Stomach (tissue), 9 donors: Measurements from ENCODE around the gene ABCB10. TPM values are rescaled to one million over a fixed set of nuclear protein-coding genes. Genes with fewer than 3 reads are reported as not detected.

Source experiments
- DNase-seq, 2 donors: peaks; one replicate each; pipeline versions ENCODE4 v3.0.0 to v3.0.0-alpha.2; 2013 to 2019
- H3K27ac ChIP-seq, 5 donors: fragments of 200-600 bp in 4 of 5; sonication (generic) in 4 of 5; one replicate each; pipeline ENCODE4 v1.5.1; 2013 to 2019; ENCODE audit warnings: mild to moderate bottlenecking in 1 of 5, moderate library complexity in 1 of 5
- H3K27me3 ChIP-seq, 3 donors: fragments of 200-600 bp; sonication (generic); one replicate each; pipeline ENCODE4 v1.5.1; 2017 to 2019; ENCODE audit warnings: mixed run types in 1 of 3
- H3K36me3 ChIP-seq, 4 donors: fragments of 200-600 bp; sonication (generic); 1 replicate in 3 of 4; 2 replicates in 1 of 4; pipeline ENCODE4 v1.5.1; 2016 to 2019
- H3K4me1 ChIP-seq, 4 donors: fragments of 200-600 bp; sonication (generic); one replicate each; pipeline ENCODE4 v1.5.1; 2016 to 2019
- H3K4me3 ChIP-seq, 4 donors: fragments of 200-600 bp; sonication (generic) in 3 of 4; one replicate each; pipeline ENCODE4 v1.5.1; 2016 to 2019; ENCODE audit warnings: mild to moderate bottlenecking in 1 of 4
- H3K9me3 ChIP-seq, 4 donors: fragments of 200-600 bp; sonication (generic); one replicate each; pipeline ENCODE4 v1.5.1; 2016 to 2019
- EP300 ChIP-seq: sonication (generic); formaldehyde crosslinking; IDR thresholded peaks from one replicate; pipeline ENCODE4 v1.6.1; 2017; ENCODE audit warnings: antibody characterized with exemption
- POLR2A ChIP-seq, 4 donors: fragments of 450-650 bp; IDR thresholded peaks; one replicate each; pipeline ENCODE4 v1.6.1; 2016; ENCODE audit warnings: antibody characterized with exemption in 4 of 4, control low read depth in 2 of 4, mild to moderate bottlenecking in 1 of 4, moderate library complexity in 1 of 4
- POLR2AphosphoS5 ChIP-seq, 3 donors: sonication (generic); formaldehyde crosslinking; IDR thresholded peaks; one replicate each; pipeline ENCODE4 v1.6.1; 2016; ENCODE audit warnings: antibody characterized with exemption in 3 of 3
- WGBS, 5 donors: extraction: QIAGEN DNeasy Blood & Tissue Kit in 3 of 5; methylation state at CpG; one replicate each; pipeline versions ENCODE4 v1.1.5 to v1.1.7; 2013 to 2018; 5-methylcytosine and 5-hydroxymethylcytosine counted together
- intact Hi-C: fragments of 100-400 bp; cut with DNase I; formaldehyde crosslinking; loops from one replicate; pipeline ENCODE4 v1.15.1; 2023; ENCODE audit warnings: low total_unique reads
- polyA plus RNA-seq, 3 donors: library from polyadenylated mRNA; stranded (reverse); fragments of 200-250 nt; gene quantifications; one replicate each; pipeline ENCODE4 v1.2.3, GENCODE V29; 2013
- total RNA-seq, 5 donors: library from RNA; depleted of rRNA; stranded (reverse); fragments of >200 nt; gene quantifications; one replicate each; pipeline versions ENCODE4 v1.1.0 to v1.2.3, GENCODE V29; 2014 to 2016
- TF ChIP-seq, protein P1 (sequence below), 7 experiments: fragments of 450-650 bp in 4 of 7; fragments of 200-600 bp in 3 of 7; sonication (generic) in 3 of 7; IDR thresholded peaks; one replicate each; pipeline ENCODE4 v1.5.1; 2016 to 2019; ENCODE audit warnings: antibody characterized with exemption in 7 of 7, control low read depth in 2 of 7, mild to moderate bottlenecking in 1 of 7
- donor health status: healthy with polysubstance abuse.
- donor health status: Bipolar disorder and iron deficiency.
- donor health status: healthy.

Gene ABCB10
- total and polyA plus RNA-seq, 8 donors = 2.7 to 24.2 (median 9.5) TPM

DNA sequence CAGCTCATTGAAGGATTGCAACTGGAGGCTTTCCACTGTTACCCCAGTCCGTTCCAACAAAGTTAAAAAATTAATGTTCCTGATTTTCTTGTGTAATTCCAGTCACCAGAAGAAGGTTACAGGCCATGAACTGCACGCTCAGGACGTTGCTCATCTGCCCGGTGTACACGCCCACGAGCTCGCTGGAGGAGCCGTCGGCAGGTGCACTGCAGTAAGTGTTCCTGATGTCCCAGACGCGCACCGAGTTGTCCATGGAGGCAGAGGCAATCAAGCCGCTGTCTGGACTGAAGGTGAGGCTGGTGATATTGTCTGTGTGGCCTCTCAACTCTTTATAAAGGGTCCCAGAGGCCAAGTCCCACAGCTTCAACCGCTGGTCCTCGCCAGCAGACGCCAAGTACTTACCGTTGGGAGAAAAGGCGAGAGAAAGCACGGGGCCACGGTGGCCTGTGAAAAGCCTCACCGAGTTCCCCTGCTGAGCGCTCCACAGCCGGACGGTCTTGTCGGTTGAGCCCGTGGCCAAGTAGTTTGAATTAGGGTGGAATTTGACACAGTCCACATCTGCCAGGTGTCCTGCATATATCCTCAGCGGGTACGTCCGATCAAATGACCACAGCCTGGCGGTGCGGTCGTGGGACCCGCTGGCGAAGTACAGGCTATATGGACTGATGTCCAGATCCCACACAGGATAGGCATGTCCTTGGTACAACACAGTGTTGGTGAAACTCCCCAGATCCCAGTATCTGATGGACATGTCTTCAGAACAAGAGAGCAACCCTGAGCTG is 35.9 kb upstream of the ABCB10 start:
- WGBS, 5 donors = 91 to 98% (median 97%) methylated on average over 27 to 34 of the region's 34 CpGs
- H3K27me3 ChIP-seq = no peaks in the 10 kb centered on the region
- peak overlapping the region in 1 of 5 donors; percentile 86 for H3K27ac ChIP-seq
- TF ChIP-seq POLR2A (IDR thresholded peaks at IDR 0.05) (no peak), EP300 (no peak), POLR2AphosphoS5 (IDR thresholded peaks at IDR 0.05) (no peak)
- TF ChIP-seq, protein P1, sequence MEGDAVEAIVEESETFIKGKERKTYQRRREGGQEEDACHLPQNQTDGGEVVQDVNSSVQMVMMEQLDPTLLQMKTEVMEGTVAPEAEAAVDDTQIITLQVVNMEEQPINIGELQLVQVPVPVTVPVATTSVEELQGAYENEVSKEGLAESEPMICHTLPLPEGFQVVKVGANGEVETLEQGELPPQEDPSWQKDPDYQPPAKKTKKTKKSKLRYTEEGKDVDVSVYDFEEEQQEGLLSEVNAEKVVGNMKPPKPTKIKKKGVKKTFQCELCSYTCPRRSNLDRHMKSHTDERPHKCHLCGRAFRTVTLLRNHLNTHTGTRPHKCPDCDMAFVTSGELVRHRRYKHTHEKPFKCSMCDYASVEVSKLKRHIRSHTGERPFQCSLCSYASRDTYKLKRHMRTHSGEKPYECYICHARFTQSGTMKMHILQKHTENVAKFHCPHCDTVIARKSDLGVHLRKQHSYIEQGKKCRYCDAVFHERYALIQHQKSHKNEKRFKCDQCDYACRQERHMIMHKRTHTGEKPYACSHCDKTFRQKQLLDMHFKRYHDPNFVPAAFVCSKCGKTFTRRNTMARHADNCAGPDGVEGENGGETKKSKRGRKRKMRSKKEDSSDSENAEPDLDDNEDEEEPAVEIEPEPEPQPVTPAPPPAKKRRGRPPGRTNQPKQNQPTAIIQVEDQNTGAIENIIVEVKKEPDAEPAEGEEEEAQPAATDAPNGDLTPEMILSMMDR (IDR thresholded peaks at IDR 0.05) = no peak
- intact Hi-C loops = no loop called here
- H3K36me3 ChIP-seq = peaks cover 12 to 48% (median 35%) of the 10 kb centered on the region in 4 donors
- no peak for DNase-seq
- H3K9me3 ChIP-seq = no peaks in the 10 kb centered on the region
- H3K4me3 ChIP-seq = no peak overlapping the region
- peaks cover 0 to 30% (median 13%) of the 10 kb centered on the region in 4 donors for H3K4me1 ChIP-seq

DNA sequence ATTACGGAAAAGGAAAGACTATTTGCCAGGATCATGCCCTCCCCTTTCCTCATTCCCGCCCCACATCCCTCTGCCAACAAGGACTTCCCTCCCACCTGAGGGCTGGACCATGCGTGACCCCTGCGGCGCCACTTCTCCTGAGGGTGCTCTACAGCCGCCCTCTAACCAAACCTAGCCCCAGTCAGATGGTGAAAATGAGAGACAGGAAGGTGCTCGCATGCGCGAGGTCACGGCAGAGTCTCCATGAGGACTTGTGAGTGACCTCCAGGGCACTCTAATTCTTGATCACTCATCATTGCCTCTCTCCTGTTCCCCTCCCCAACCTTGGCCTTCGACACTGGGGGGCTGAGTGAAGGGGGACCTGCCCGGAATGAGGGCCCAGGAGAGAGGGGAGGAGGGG is 35.3 kb upstream of the ABCB10 start:
- Histone ChIP-seq H3K27me3 (no peaks in the 10 kb centered on the region), H3K9me3 (no peaks in the 10 kb centered on the region), H3K27ac (peak overlapping the region in 1 of 5 donors; percentile 36), H3K4me3 (no peak overlapping the region), H3K4me1 (peaks cover 0 to 26% (median 12%) of the 10 kb centered on the region in 4 donors), H3K36me3 (peaks cover 12 to 47% (median 34%) of the 10 kb centered on the region in 4 donors)
- TF ChIP-seq EP300 (no peak), POLR2AphosphoS5 (IDR thresholded peaks at IDR 0.05) (no peak), POLR2A (IDR thresholded peaks at IDR 0.05) (no peak)
- TF ChIP-seq, protein P1 (IDR thresholded peaks at IDR 0.05) = no peak
- intact Hi-C loops = no loop called here
- 85 to 94% (median 90%) methylated on average over 10 to 12 of the region's 12 CpGs for WGBS, 5 donors
- DNase-seq = no peak

DNA sequence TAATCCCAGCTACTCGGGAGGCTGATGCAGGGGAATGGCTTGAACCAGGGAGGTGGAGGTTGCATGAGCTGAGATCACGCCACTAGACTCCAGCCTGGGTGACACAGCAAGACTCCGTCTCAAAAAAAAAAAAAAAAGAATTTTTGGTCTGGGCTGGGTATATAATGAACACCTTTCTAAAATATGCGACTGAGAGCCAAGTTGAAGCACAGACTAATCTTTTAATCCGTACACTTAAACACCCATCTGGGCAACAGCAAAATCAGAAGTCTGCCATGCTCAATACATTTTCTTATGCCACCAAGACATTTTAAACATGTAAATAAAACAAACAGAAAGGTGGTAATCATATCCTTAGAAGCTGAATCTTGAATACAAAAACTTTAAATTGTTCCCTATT is 31.6 kb upstream of the ABCB10 start:
- Histone ChIP-seq H3K4me1 (no peaks in the 10 kb centered on the region), H3K36me3 (peaks cover 12 to 40% (median 30%) of the 10 kb centered on the region in 4 donors), H3K4me3 (no peak overlapping the region), H3K27me3 (no peaks in the 10 kb centered on the region), H3K27ac (peak overlapping the region in 1 of 5 donors; percentile 49), H3K9me3 (no peaks in the 10 kb centered on the region)
- intact Hi-C loops = no loop called here
- DNase-seq = no peak
- TF ChIP-seq POLR2AphosphoS5 (IDR thresholded peaks at IDR 0.05) = no peak
- TF ChIP-seq POLR2A (IDR thresholded peaks at IDR 0.05) = no peak
- TF ChIP-seq, protein P1 (IDR thresholded peaks at IDR 0.05) = no peak
- no peak for TF ChIP-seq EP300
- 78 to 97% (median 91%) methylated on average over 5 of the region's 5 CpGs for WGBS, 5 donors

DNA sequence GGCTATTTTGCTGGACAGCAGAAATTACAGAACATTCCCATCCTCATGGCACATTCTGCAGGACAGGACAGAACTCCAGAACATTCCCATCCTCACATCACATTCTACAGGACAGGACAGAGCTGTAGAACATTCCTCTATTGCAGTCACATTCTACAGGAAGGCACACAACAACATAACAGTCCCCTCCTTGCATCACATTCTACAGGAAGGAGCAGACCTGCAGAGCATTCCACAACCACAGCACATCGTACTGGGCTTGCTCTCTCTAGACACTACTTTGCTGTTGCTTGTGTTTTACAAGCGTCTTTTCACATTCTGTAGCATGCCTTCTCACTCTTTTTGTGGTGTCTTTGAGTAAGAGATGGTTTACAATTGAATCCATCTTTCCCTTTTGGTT is 26.8 kb upstream of the ABCB10 start:
- Histone ChIP-seq H3K9me3 (no peaks in the 10 kb centered on the region), H3K27ac (no peak overlapping the region), H3K27me3 (no peaks in the 10 kb centered on the region), H3K4me3 (no peak overlapping the region), H3K4me1 (peaks cover 6 to 13% (median 8%) of the 10 kb centered on the region in 4 donors), H3K36me3 (no peaks in the 10 kb centered on the region)
- no peak for DNase-seq
- WGBS, 5 donors = 69 to 87% (median 82%) methylated on average over 2 of the region's 2 CpGs
- intact Hi-C loops = no loop called here
- no peak for TF ChIP-seq POLR2AphosphoS5 (IDR thresholded peaks at IDR 0.05)
- TF ChIP-seq EP300 = no peak
- no peak for TF ChIP-seq POLR2A (IDR thresholded peaks at IDR 0.05)
- TF ChIP-seq, protein P1 (IDR thresholded peaks at IDR 0.05) = no peak
